ENCODE measurements around the gene RIC8B. TPM values are rescaled to one million over a fixed set of nuclear protein-coding genes. Genes with fewer than 3 reads are reported as not detected.

RIC8B gene
- total RNA-seq, 1 donor from 2014 or later: 19.7 TPM

- no peak for FAIRE-seq
- Histone ChIP-seq H3K4me1 (ENCODE audit: insufficient read depth, low read length) (no peaks in the 10 kb centered on the region), H3K9ac (ENCODE audit: low read length) (no peak overlapping the region), H3K27ac (ENCODE audit: low read depth, low read length) (no peak overlapping the region), H2AFZ (ENCODE audit: low read depth, low read length) (no peak overlapping the region), H3K9me3 (ENCODE audit: insufficient read depth, low read depth, low read length) (no peaks in the 10 kb centered on the region), H4K20me1 (ENCODE audit: insufficient read depth, low read length) (no peaks in the 10 kb centered on the region), H3K4me2 (ENCODE audit: low read length) (no peak overlapping the region), H3K27me3 (ENCODE audit: insufficient read depth, low read length) (no peaks in the 10 kb centered on the region), H3K79me2 (ENCODE audit: insufficient read depth, low read length) (no peaks in the 10 kb centered on the region), H3K4me3 (ENCODE audit: insufficient read depth, low read depth, low read length) (no peak overlapping the region), H3K36me3 (ENCODE audit: insufficient read depth, low read length) (no peaks in the 10 kb centered on the region)
- Mint-ChIP-seq H3K4me1 (ENCODE audit: low read depth, unreplicated experiment) (no peaks in the 10 kb centered on the region), H3K36me3 (ENCODE audit: low read depth, unreplicated experiment) (peaks cover 28% of the 10 kb centered on the region), H3K9me3 (ENCODE audit: unreplicated experiment) (no peaks in the 10 kb centered on the region), H3K27ac (ENCODE audit: unreplicated experiment) (no peak overlapping the region), H3K27me3 (ENCODE audit: low read depth, unreplicated experiment) (no peaks in the 10 kb centered on the region), H3K4me3 (ENCODE audit: unreplicated experiment) (no peak overlapping the region)
- DNase-seq (ENCODE audit: low read depth): no peak
- no peak for TF ChIP-seq CTCF (IDR thresholded peaks at IDR 0.05; ENCODE audit: insufficient read depth, low read depth, low read length)
- no peak for TF ChIP-seq EZH2 (IDR thresholded peaks at IDR 0.05; ENCODE audit: insufficient read depth, low read length)
These were observed 17.0 kb downstream of the RIC8B start for GRCh38 chr12:106791531-106791930.

GRCh38 chr12:106794369-106794768 lies 19.9 kb downstream of the RIC8B start:
- Histone ChIP-seq H3K27me3 (ENCODE audit: insufficient read depth, low read length) (no peaks in the 10 kb centered on the region), H4K20me1 (ENCODE audit: insufficient read depth, low read length) (no peaks in the 10 kb centered on the region), H3K9me3 (ENCODE audit: insufficient read depth, low read depth, low read length) (no peaks in the 10 kb centered on the region), H3K4me2 (ENCODE audit: low read length) (no peak overlapping the region), H3K4me1 (ENCODE audit: insufficient read depth, low read length) (no peaks in the 10 kb centered on the region), H3K27ac (ENCODE audit: low read depth, low read length) (no peak overlapping the region), H3K36me3 (ENCODE audit: insufficient read depth, low read length) (no peaks in the 10 kb centered on the region), H3K79me2 (ENCODE audit: insufficient read depth, low read length) (no peaks in the 10 kb centered on the region), H3K4me3 (ENCODE audit: insufficient read depth, low read depth, low read length) (no peak overlapping the region), H2AFZ (ENCODE audit: low read depth, low read length) (no peak overlapping the region), H3K9ac (ENCODE audit: low read length) (no peak overlapping the region)
- H3K9me3 Mint-ChIP-seq (ENCODE audit: unreplicated experiment): no peaks in the 10 kb centered on the region
- H3K4me3 Mint-ChIP-seq (ENCODE audit: unreplicated experiment): no peak overlapping the region
- no peak overlapping the region for H3K27ac Mint-ChIP-seq (ENCODE audit: unreplicated experiment)
- FAIRE-seq: no peak
- peak; percentile 22 for DNase-seq (ENCODE audit: low read depth)
- H3K36me3 Mint-ChIP-seq (ENCODE audit: low read depth, unreplicated experiment): peaks cover 17% of the 10 kb centered on the region
- no peak for TF ChIP-seq EZH2 (IDR thresholded peaks at IDR 0.05; ENCODE audit: insufficient read depth, low read length)
- no peak for TF ChIP-seq CTCF (IDR thresholded peaks at IDR 0.05; ENCODE audit: insufficient read depth, low read depth, low read length)
- H3K4me1 Mint-ChIP-seq (ENCODE audit: low read depth, unreplicated experiment): no peaks in the 10 kb centered on the region
- no peaks in the 10 kb centered on the region for H3K27me3 Mint-ChIP-seq (ENCODE audit: low read depth, unreplicated experiment)

GRCh38 chr12:106801167-106801708 lies 26.8 kb downstream of the RIC8B start:
- Mint-ChIP-seq H3K27ac (ENCODE audit: unreplicated experiment) (no peak overlapping the region), H3K9me3 (ENCODE audit: unreplicated experiment) (no peaks in the 10 kb centered on the region), H3K27me3 (ENCODE audit: low read depth, unreplicated experiment) (no peaks in the 10 kb centered on the region), H3K4me1 (ENCODE audit: low read depth, unreplicated experiment) (no peaks in the 10 kb centered on the region), H3K36me3 (ENCODE audit: low read depth, unreplicated experiment) (peaks cover 9% of the 10 kb centered on the region), H3K4me3 (ENCODE audit: unreplicated experiment) (no peak overlapping the region)
- H3K4me1 ChIP-seq (ENCODE audit: insufficient read depth, low read length): no peaks in the 10 kb centered on the region
- H3K9ac ChIP-seq (ENCODE audit: low read length): no peak overlapping the region
- no peak overlapping the region for H3K4me3 ChIP-seq (ENCODE audit: insufficient read depth, low read depth, low read length)
- FAIRE-seq: no peak
- H3K9me3 ChIP-seq (ENCODE audit: insufficient read depth, low read depth, low read length): no peaks in the 10 kb centered on the region
- H3K79me2 ChIP-seq (ENCODE audit: insufficient read depth, low read length): no peaks in the 10 kb centered on the region
- no peak for TF ChIP-seq EZH2 (IDR thresholded peaks at IDR 0.05; ENCODE audit: insufficient read depth, low read length)
- TF ChIP-seq CTCF (IDR thresholded peaks at IDR 0.05; ENCODE audit: insufficient read depth, low read depth, low read length): no peak
- no peak for DNase-seq (ENCODE audit: low read depth)
- H4K20me1 ChIP-seq (ENCODE audit: insufficient read depth, low read length): peaks cover 5% of the 10 kb centered on the region
- no peak overlapping the region for H2AFZ ChIP-seq (ENCODE audit: low read depth, low read length)
- H3K36me3 ChIP-seq (ENCODE audit: insufficient read depth, low read length): no peaks in the 10 kb centered on the region
- H3K4me2 ChIP-seq (ENCODE audit: low read length): no peak overlapping the region
- H3K27me3 ChIP-seq (ENCODE audit: insufficient read depth, low read length): no peaks in the 10 kb centered on the region
- no peak overlapping the region for H3K27ac ChIP-seq (ENCODE audit: low read depth, low read length)

All from astrocyte (in vitro differentiated cells and primary cell).